Left colon (tissue), 2 donors: ENCODE data around the gene GSX2. TPM values are rescaled to one million over a fixed set of nuclear protein-coding genes. Genes with fewer than 3 reads are reported as not detected.

Experiments
- ATAC-seq: fragments of 200-7000 bp; cut with Tn5 transposase; one replicate; pipeline ENCODE4 v1.9.1; 2020; ENCODE audit warnings: mild to moderate bottlenecking, moderate library complexity
- DNase-seq, 2 donors: peaks; one replicate each; pipeline ENCODE4 v3.0.0-alpha.2; 2020
- intact Hi-C, 2 donors: fragments of 100-400 bp; cut with DNase I in 1 of 2; cut with micrococcal nuclease in 1 of 2; formaldehyde crosslinking; loops; one replicate each; pipeline versions ENCODE4 v1.11.2 to v1.14.0; 2022; cut with DNase I, micrococcal nuclease
- total RNA-seq, 2 donors: library from RNA; stranded (reverse); fragmentation: NEBNext Ultra II Directional; extraction: Animal tissue kit (Norgen Biotek cat#: 25700); gene quantifications; one replicate each; pipeline ENCODE4 v1.2.1, GENCODE V29; 2021
- donor health status: DM: no; HTN: no; CAD: no.
- donor health status: DM: yes; HTN: yes; CAD: no.

GSX2 gene
- total RNA-seq, 2 donors from 2014 or later, result not detected

DNA sequence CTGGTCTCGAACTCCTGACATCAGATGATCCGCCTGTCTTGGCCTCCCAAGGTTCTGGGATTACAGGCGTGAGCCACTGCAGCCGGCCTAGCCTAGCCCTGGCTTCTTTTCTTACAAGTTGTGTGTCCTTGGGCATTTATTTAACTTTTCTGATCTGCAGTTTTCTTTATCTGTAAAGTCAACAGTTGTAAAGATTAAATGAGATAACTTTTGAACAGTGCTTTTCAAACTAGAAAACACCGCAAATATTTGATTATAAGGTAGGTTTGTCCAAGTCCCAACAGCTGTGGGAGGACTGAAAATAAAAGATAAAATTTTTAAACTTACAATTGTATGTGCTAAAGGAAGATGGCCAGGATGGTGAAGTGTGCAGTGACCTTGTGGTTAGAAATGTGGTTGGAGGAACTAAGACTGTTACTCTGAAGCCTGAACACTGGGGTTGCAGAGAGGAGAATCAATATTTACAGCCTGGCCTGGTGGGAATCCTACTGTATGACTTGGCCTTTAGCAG, 44.8 kb downstream of the GSX2 start:
- ATAC-seq (peak; percentile 86), DNase-seq (peak in 1 of 2 donors; percentile 32)
- intact Hi-C loops, result no loop called here

DNA sequence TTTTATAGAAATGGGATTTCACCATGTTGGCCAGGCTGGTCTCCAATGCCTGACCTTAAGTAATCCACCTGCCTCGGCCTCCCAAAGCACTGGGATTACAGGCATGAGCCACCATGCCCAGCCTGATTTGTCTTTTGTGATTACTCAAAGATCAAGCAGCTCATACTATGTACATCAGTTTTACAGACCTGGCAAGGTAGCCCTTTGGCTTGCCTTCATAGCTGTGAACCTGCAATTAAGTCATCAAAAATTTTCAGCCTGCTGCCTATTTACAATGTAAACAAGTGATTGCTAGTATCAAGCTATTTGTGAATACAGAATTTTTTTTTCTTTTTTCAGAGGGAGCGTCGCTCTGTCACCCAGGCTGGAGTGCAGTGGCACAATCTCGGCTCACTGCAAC, 46.2 kb downstream of the GSX2 start:
- peak in 1 of 2 donors; percentile 7 for DNase-seq
- intact Hi-C loops, result no loop called here
- ATAC-seq, result peak; percentile 74

DNA sequence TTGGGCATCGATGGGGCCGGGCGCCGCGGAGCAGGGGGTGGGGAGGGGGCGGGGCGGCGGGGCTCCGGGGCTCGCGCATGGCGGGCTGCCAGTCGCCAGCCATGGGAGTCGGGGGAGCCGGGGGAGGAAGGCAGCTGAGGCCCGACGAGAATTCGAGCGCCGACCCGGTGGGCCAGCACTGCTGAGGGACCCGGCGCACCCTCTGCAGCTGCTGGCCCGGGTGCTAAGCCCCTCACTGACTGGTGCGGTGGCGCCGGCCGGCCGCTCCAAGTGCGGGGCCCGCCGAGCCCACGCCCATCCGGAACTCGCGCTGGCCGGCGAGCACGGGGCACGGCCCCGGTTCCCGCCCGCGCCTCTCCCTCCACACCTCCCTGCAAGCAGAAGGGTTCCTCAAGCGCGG, 49.4 kb downstream of the GSX2 start:
- no peak for DNase-seq
- no peak for ATAC-seq
- intact Hi-C loops, result no loop called here

Other genes with a start within 250 kb of the GSX2 start
- 10 to 100 TPM; 19.2 to 21.2 TPM for gene CHIC2, start 35.6 kb upstream of the GSX2 start, total RNA-seq
- gene PDGFRA, start 129.1 kb downstream of the GSX2 start, total RNA-seq, result 10 to 100 TPM; 30.8 to 45.2 TPM